CD14-positive monocyte (primary cell): Measurements from ENCODE around the gene SEL1L3. TPM values are rescaled to one million over a fixed set of nuclear protein-coding genes. Genes with fewer than 3 reads are reported as not detected.

Experiments used
- DNase-seq, 3 donors: peaks; one replicate each; pipeline ENCODE4 v3.0.0-alpha.2; 2011 to 2022
- H2AFZ ChIP-seq: 2 replicates; pipeline ENCODE4 v1.6.0; 2012; ENCODE audit warnings: mild to moderate bottlenecking, low read depth, low read length, inconsistent platforms; ENCODE audit not compliant: insufficient read depth, poor library complexity, severe bottlenecking
- H3K27ac ChIP-seq, 2 donors: 1 replicate in 1 of 2; 2 replicates in 1 of 2; pipeline ENCODE4 v1.5.1; 2012 to 2013; ENCODE audit warnings: low read length in 2 of 2, control low read depth in 1 of 2, inconsistent platforms in 1 of 2, low read depth in 1 of 2, mild to moderate bottlenecking in 1 of 2
- H3K27me3 ChIP-seq, 2 donors: one replicate each; pipeline versions ENCODE4 v1.6.0 to v1.6.1; 2011 to 2013; ENCODE audit warnings: low read length in 2 of 2; ENCODE audit not compliant: control insufficient read depth in 2 of 2, insufficient read depth in 2 of 2
- H3K36me3 ChIP-seq, 2 donors: replicated peaks in 1 of 2; 1 replicate in 1 of 2; 2 replicates in 1 of 2; pipeline versions ENCODE4 v1.5.1 to v1.6.1; 2012 to 2013; ENCODE audit warnings: low read length in 2 of 2, control low read depth in 1 of 2, inconsistent platforms in 1 of 2, mild to moderate bottlenecking in 1 of 2; ENCODE audit not compliant: insufficient read depth in 2 of 2, control insufficient read depth in 1 of 2
- H3K4me1 ChIP-seq, 2 donors: 1 replicate in 1 of 2; 2 replicates in 1 of 2; pipeline versions ENCODE4 v1.5.1 to v1.6.1; 2012 to 2013; ENCODE audit warnings: low read length in 2 of 2, control low read depth in 1 of 2, inconsistent platforms in 1 of 2, mild to moderate bottlenecking in 1 of 2, moderate library complexity in 1 of 2; ENCODE audit not compliant: insufficient read depth in 2 of 2, control insufficient read depth in 1 of 2
- H3K4me2 ChIP-seq: replicated peaks from 2 replicates; pipeline ENCODE3; 2012; ENCODE audit warnings: low read length, moderate library complexity, mild to moderate bottlenecking; ENCODE audit not compliant: poor library complexity, severe bottlenecking; ENCODE audit errors: extremely low read depth
- H3K4me3 ChIP-seq, 3 experiments: fragments of 200-600 bp in 1 of 3; sonication (generic) in 1 of 3; replicated peaks in 1 of 3; 1 replicate in 2 of 3; 2 replicates in 1 of 3; pipeline ENCODE4 v1.5.1; 2011 to 2013; ENCODE audit warnings: low read length in 3 of 3, mild to moderate bottlenecking in 3 of 3, control low read depth in 2 of 3, low read depth in 2 of 3, inconsistent platforms in 1 of 3, moderate library complexity in 1 of 3
- H3K79me2 ChIP-seq: 2 replicates; pipeline ENCODE4 v1.6.0; 2012; ENCODE audit warnings: mild to moderate bottlenecking, control low read depth, inconsistent platforms, low read length, moderate library complexity; ENCODE audit not compliant: insufficient read depth
- H3K9ac ChIP-seq: 2 replicates; pipeline ENCODE4 v1.6.0; 2017; ENCODE audit warnings: low read length, mild to moderate bottlenecking; ENCODE audit not compliant: insufficient read depth, poor library complexity, severe bottlenecking
- H3K9me3 ChIP-seq, 2 donors: replicated peaks in 1 of 2; 1 replicate in 1 of 2; 2 replicates in 1 of 2; pipeline versions ENCODE4 v1.5.1 to v1.6.1; 2012 to 2013; ENCODE audit warnings: low read length in 2 of 2, control low read depth in 1 of 2; ENCODE audit not compliant: control insufficient read depth in 1 of 2, insufficient read depth in 1 of 2
- H4K20me1 ChIP-seq: 2 replicates; pipeline ENCODE4 v1.6.0; 2012; ENCODE audit warnings: mild to moderate bottlenecking, low read length, control low read depth, moderate library complexity; ENCODE audit not compliant: insufficient read depth
- H3K27ac Mint-ChIP-seq, 7 donors: one replicate each; pipeline ENCODE4 v1.8.0; 2020; ENCODE audit warnings: mild to moderate bottlenecking in 7 of 7, mixed read lengths in 7 of 7, moderate library complexity in 6 of 7, inconsistent platforms in 2 of 7
- H3K27me3 Mint-ChIP-seq, 3 donors: one replicate each; pipeline ENCODE4 v1.8.0; 2021 to 2022; ENCODE audit warnings: low read depth in 3 of 3, mild to moderate bottlenecking in 3 of 3, mixed read lengths in 3 of 3, moderate library complexity in 3 of 3, inconsistent platforms in 1 of 3
- H3K36me3 Mint-ChIP-seq, 2 donors: one replicate each; pipeline ENCODE4 v1.8.0; 2020; ENCODE audit warnings: mixed read lengths in 2 of 2, inconsistent platforms in 1 of 2, mild to moderate bottlenecking in 1 of 2
- H3K4me1 Mint-ChIP-seq: one replicate; pipeline ENCODE4 v1.8.0; 2020; ENCODE audit warnings: mild to moderate bottlenecking, mixed read lengths
- H3K4me3 Mint-ChIP-seq, 2 donors: one replicate each; pipeline ENCODE4 v1.8.0; 2020; ENCODE audit warnings: mild to moderate bottlenecking in 2 of 2, mixed read lengths in 2 of 2, moderate library complexity in 1 of 2
- H3K9me3 Mint-ChIP-seq, 7 donors: one replicate each; pipeline ENCODE4 v1.8.0; 2020 to 2022; ENCODE audit warnings: mixed read lengths in 7 of 7, mild to moderate bottlenecking in 6 of 7, moderate library complexity in 6 of 7, inconsistent platforms in 2 of 7
- CTCF ChIP-seq: fragments of 200-600 bp; IDR thresholded peaks from one replicate; pipeline ENCODE4 v1.8.0; 2022; ENCODE audit warnings: antibody characterized with exemption, mild to moderate bottlenecking
- WGBS: methylation state at CpG from one replicate; pipeline ENCODE4 v1.1.5; 2013; ENCODE audit warnings: missing lambda C conversion rate; ENCODE audit not compliant: insufficient coverage; 5-methylcytosine and 5-hydroxymethylcytosine counted together
- intact Hi-C, 2 donors: fragments of 100-400 bp; cut with micrococcal nuclease; formaldehyde crosslinking; loops; one replicate each; pipeline versions ENCODE4 v1.15.0 to v1.15.1; 2023
- polyA plus RNA-seq, 3 donors: library from polyadenylated mRNA; depleted of rRNA in 1 of 3; unstranded in 2 of 3; stranded (reverse) in 1 of 3; fragments of 300-500 nt in 2 of 3; fragments of >200 nt in 1 of 3; fragmentation: Illumina TruSeq in 2 of 3; gene quantifications; 1 replicate in 2 of 3; 2 replicates in 1 of 3; pipeline ENCODE4 v1.2.3, GENCODE V29; 2012 to 2021

SEL1L3 gene
- polyA plus RNA-seq, 3 donors, result 0.61 to 2.2 (median 1.7) TPM

DNA sequence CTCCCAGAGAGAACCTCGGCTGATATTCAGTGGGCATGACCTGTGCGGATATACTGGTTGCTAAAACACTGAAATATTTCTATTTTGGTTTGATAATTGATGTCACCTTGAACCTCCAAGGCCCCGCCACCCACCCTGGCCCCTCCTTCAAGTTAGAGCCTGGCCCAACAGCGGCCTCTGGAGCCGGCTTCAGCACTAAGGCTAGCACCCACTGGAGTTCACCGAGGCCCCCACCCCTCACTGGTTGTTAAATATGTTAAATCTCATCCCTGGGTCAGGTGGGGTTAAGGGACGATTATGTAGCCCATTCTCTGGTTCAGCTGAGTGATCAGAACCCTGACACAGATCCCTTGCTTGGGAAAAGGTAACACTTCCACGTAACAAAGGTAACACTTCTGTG is 24.3 kb downstream of the SEL1L3 start:
- H3K27ac ChIP-seq, result no peak overlapping the region
- no peak for TF ChIP-seq CTCF
- Mint-ChIP-seq H3K9me3 (no peaks in the 10 kb centered on the region), H3K36me3 (no peaks in the 10 kb centered on the region), H3K27ac (peak overlapping the region in 1 of 7 donors; percentile 30), H3K4me3 (no peak overlapping the region), H3K27me3 (peaks cover 3 to 7% (median 6%) of the 10 kb centered on the region in 3 donors), H3K4me1 (peaks cover 16% of the 10 kb centered on the region)
- no peaks in the 10 kb centered on the region for H3K9me3 ChIP-seq
- DNase-seq, result no peak
- intact Hi-C loops, result no loop called here
- H3K79me2 ChIP-seq, result no peaks in the 10 kb centered on the region
- no peak overlapping the region for H2AFZ ChIP-seq
- H4K20me1 ChIP-seq, result no peaks in the 10 kb centered on the region
- H3K4me2 ChIP-seq, result no peak overlapping the region
- H3K27me3 ChIP-seq, result no peaks in the 10 kb centered on the region
- 75% methylated on average over 1 of the region's 8 CpGs for WGBS
- H3K4me3 ChIP-seq, result no peak overlapping the region
- H3K36me3 ChIP-seq, result no peaks in the 10 kb centered on the region
- peaks cover 5 to 13% of the 10 kb centered on the region in 2 donors for H3K4me1 ChIP-seq
- H3K9ac ChIP-seq, result no peak overlapping the region

- Histone ChIP-seq H3K4me3 (no peak overlapping the region), H3K27ac (no peak overlapping the region), H3K79me2 (no peaks in the 10 kb centered on the region), H3K9ac (no peak overlapping the region), H3K4me1 (no peaks in the 10 kb centered on the region), H3K27me3 (no peaks in the 10 kb centered on the region), H3K4me2 (no peak overlapping the region), H4K20me1 (no peaks in the 10 kb centered on the region), H2AFZ (no peak overlapping the region), H3K36me3 (no peaks in the 10 kb centered on the region), H3K9me3 (no peaks in the 10 kb centered on the region)
- Mint-ChIP-seq H3K36me3 (no peaks in the 10 kb centered on the region), H3K4me3 (no peak overlapping the region), H3K27ac (no peak overlapping the region), H3K27me3 (peaks cover 2 to 4% (median 3%) of the 10 kb centered on the region in 3 donors), H3K9me3 (no peaks in the 10 kb centered on the region), H3K4me1 (peaks cover 1% of the 10 kb centered on the region)
- no peak for TF ChIP-seq CTCF
- WGBS, result 100% methylated on average over 1 of the region's 4 CpGs
- no peak for DNase-seq
- intact Hi-C loops, result no loop called here
These were observed 25.7 kb downstream of the SEL1L3 start for GRCh38 chr4:25837107-25837506.
